GM12878 (cell line): ENCODE data around the gene ROR2. TPM values are rescaled to one million over a fixed set of nuclear protein-coding genes. Genes with fewer than 3 reads are reported as not detected.
"Not testable (repeated sequence)": the region's sequence is repeated elsewhere in the genome, so short reads cannot be mapped to it uniquely, and the experiment has no call there.

Experiments
- ATAC-seq: fragments of 200-7000 bp; cut with Tn5 transposase; 3 replicates; pipeline ENCODE4 v1.9.1; 2020; ENCODE audit warnings: mild to moderate bottlenecking, moderate library complexity
- BruUV-seq: library from RNA; stranded (reverse); fragments of 400-500 nt; replicated peaks from 2 replicates; lab custom pipeline; 2021; lab: Mats Ljungman, UMichigan
- CTCF ChIA-PET: fragments of 300-600 bp; sonication (Branson Sonifier 250); formaldehyde crosslinking; extraction: SDS; loops from one replicate; lab custom pipeline; 2021; ENCODE audit warnings: inconsistent platforms; lab: Yijun Ruan, JAX
- POLR2A ChIA-PET: fragments of 350-600 bp; formaldehyde crosslinking; extraction: SDS; loops from one replicate; lab custom pipeline; 2021; ENCODE audit warnings: inconsistent platforms; lab: Charles Lee
- RAD21 ChIA-PET: fragments of 300-600 bp; sonication (Branson Sonifier 250); formaldehyde crosslinking; loops from one replicate; lab custom pipeline; 2023; ENCODE audit warnings: antibody characterized with exemption; ENCODE audit not compliant: unreplicated experiment; lab: Charles Lee
- SMC1A ChIA-PET: fragments of 300-600 bp; sonication (Branson Sonifier 250); formaldehyde crosslinking; loops from one replicate; lab custom pipeline; 2023; ENCODE audit not compliant: unreplicated experiment, uncharacterized antibody; lab: Charles Lee
- DNase-seq: peaks from one replicate; pipeline ENCODE4 v3.0.0-alpha.2; 2011; ENCODE audit warnings: low read depth, low spot score
- FAIRE-seq: peaks from 3 replicates; lab custom pipeline; 2011; peaks lifted over from hg19 to GRCh38; lab: Jason Lieb, UNC
- H2AFZ ChIP-seq: 2 replicates; pipeline ENCODE4 v1.6.0; 2011; ENCODE audit warnings: low read depth, low read length, control low read depth; ENCODE audit not compliant: control insufficient read depth
- H3K27ac ChIP-seq: 2 replicates; pipeline ENCODE4 v1.5.1; 2011; ENCODE audit warnings: control low read depth; ENCODE audit not compliant: control insufficient read depth, insufficient read depth
- H3K27me3 ChIP-seq, 2 experiments: replicated peaks in 1 of 2; 2 replicates each; pipeline versions ENCODE4 v1.6.0 to v1.6.1; 2011; ENCODE audit warnings: low read length in 1 of 2; ENCODE audit not compliant: control insufficient read depth in 2 of 2, insufficient read depth in 2 of 2
- H3K36me3 ChIP-seq, 2 experiments: 2 replicates each; pipeline ENCODE4 v1.5.1; 2011; ENCODE audit warnings: low read length in 1 of 2; ENCODE audit not compliant: control insufficient read depth in 2 of 2, insufficient read depth in 2 of 2
- H3K4me1 ChIP-seq: 2 replicates; pipeline ENCODE4 v1.6.1; 2011; ENCODE audit warnings: mild to moderate bottlenecking, low read length, moderate library complexity, mixed read lengths; ENCODE audit not compliant: control insufficient read depth, insufficient read depth
- H3K4me2 ChIP-seq: 2 replicates; pipeline ENCODE4 v1.6.0; 2011; ENCODE audit warnings: control low read depth; ENCODE audit not compliant: control insufficient read depth, insufficient read depth
- H3K4me3 ChIP-seq: fragments of 200-600 bp; sonication (generic); 2 replicates; pipeline ENCODE4 v1.5.1; 2016
- H3K79me2 ChIP-seq: 2 replicates; pipeline ENCODE4 v1.6.0; 2011; ENCODE audit warnings: low read length; ENCODE audit not compliant: control insufficient read depth, insufficient read depth
- H3K9ac ChIP-seq: 2 replicates; pipeline ENCODE4 v1.8.0; 2011; ENCODE audit warnings: low read length, control low read depth, mixed read lengths; ENCODE audit not compliant: control insufficient read depth, insufficient read depth
- H3K9me3 ChIP-seq: replicated peaks from 3 replicates; pipeline ENCODE4 v1.5.1; 2011; ENCODE audit warnings: mild to moderate bottlenecking, low read length; ENCODE audit not compliant: control insufficient read depth, insufficient read depth
- H4K20me1 ChIP-seq: 2 replicates; pipeline ENCODE4 v1.6.0; 2011; ENCODE audit not compliant: control insufficient read depth, insufficient read depth
- BRCA1 ChIP-seq: IDR thresholded peaks from 2 replicates; pipeline ENCODE4 v1.6.1; 2011; ENCODE audit warnings: low read depth, low read length, improper control_type of control experiment
- CEBPZ ChIP-seq: fragments of 150-350 bp; IDR thresholded peaks from 2 replicates; pipeline ENCODE4 v1.6.1; 2016; ENCODE audit warnings: low read depth, low read length
- ESRRA ChIP-seq: IDR thresholded peaks from 2 replicates; pipeline ENCODE4 v1.6.1; 2012; ENCODE audit warnings: mild to moderate bottlenecking, low read length, improper control_type of control experiment
- NFXL1 ChIP-seq: fragments of 450-650 bp; IDR thresholded peaks from 2 replicates; pipeline ENCODE4 v1.6.1; 2017; ENCODE audit warnings: antibody characterized with exemption, mild to moderate bottlenecking, borderline replicate concordance
- PML ChIP-seq: IDR thresholded peaks from 2 replicates; pipeline ENCODE4 v1.6.1; 2012; ENCODE audit warnings: low read length, inconsistent platforms
- RAD21 ChIP-seq: IDR thresholded peaks from 2 replicates; pipeline ENCODE4 v1.6.1; 2011; ENCODE audit warnings: mild to moderate bottlenecking, low read depth, low read length, moderate library complexity; ENCODE audit not compliant: insufficient read depth
- SUPT20H ChIP-seq: IDR thresholded peaks from 2 replicates; pipeline ENCODE4 v1.6.1; 2011; ENCODE audit warnings: low read depth, mild to moderate bottlenecking, low read length, moderate library complexity, borderline replicate concordance; ENCODE audit not compliant: control insufficient read depth
- WGBS: methylation state at CpG from one replicate; pipeline ENCODE4 v1.1.6; 2016; ENCODE audit warnings: low lambda C conversion rate; ENCODE audit not compliant: insufficient replicate concordance, insufficient coverage; ENCODE audit errors: missing lambda C conversion rate; 5-methylcytosine and 5-hydroxymethylcytosine counted together
- in situ Hi-C: fragments of 300-500 bp; cut with MboI; formaldehyde crosslinking; loops from 9 replicates; pipeline ENCODE4 v1.14.3; 2018; ENCODE audit warnings: mixed read lengths
- intact Hi-C: fragments of 100-400 bp; cut with micrococcal nuclease; formaldehyde crosslinking; loops from one replicate; pipeline ENCODE4 v1.14.2; 2022; ENCODE audit not compliant: unreplicated experiment
- polyA plus RNA-seq, 11 experiments: library from polyadenylated mRNA; depleted of rRNA in 4 of 11; unstranded in 6 of 11; stranded (reverse) in 5 of 11; fragments of >200 nt; fragmentation: Nextera tagmentation in 4 of 11; fragmentation: Illumina TruSeq in 1 of 11; extraction: Ambion mirVana in 4 of 11; extraction: Trizol in 1 of 11; gene quantifications; 1 replicate in 1 of 11; 2 replicates in 10 of 11; pipeline versions ENCODE4 v1.2.1 to v1.2.3, GENCODE V29; 2011 to 2016; ENCODE audit warnings: inconsistent platforms in 2 of 11, missing spikeins in 2 of 11, low read depth in 1 of 11
- total RNA-seq, 4 experiments: library from RNA; depleted of rRNA in 3 of 4; stranded (reverse); fragments of >200 nt in 3 of 4; fragmentation: Illumina TruSeq in 1 of 4; extraction: Trizol in 1 of 4; gene quantifications; 2 replicates each; pipeline versions ENCODE4 v1.2.1 to v1.2.3, GENCODE V29; 2013 to 2021

ROR2 gene
- total and polyA plus RNA-seq, 10 of the 15 experiments (the other 5 are each of a cell fraction or from before 2014, with no cell fraction given) = 0.03 to 0.05 TPM; not detected in 8

GRCh38 chr9:91978740-91979414 lies 28.8 kb upstream of the ROR2 start (continued):
- TF ChIP-seq NFXL1 (no peak), CEBPZ (no peak), SUPT20H (no peak), RAD21 (peak; percentile 30), PML (no peak), ESRRA (no peak), BRCA1 (no peak)

GRCh38 chr9:91975254-91975653 lies 25.2 kb upstream of the ROR2 start:
- FAIRE-seq, H3K4me2 ChIP-seq, H3K36me3 ChIP-seq, H2AFZ ChIP-seq, H3K9ac ChIP-seq, H3K9me3 ChIP-seq, H3K4me3 ChIP-seq, RAD21 ChIA-PET, SMC1A ChIA-PET, intact Hi-C loops, BruUV-seq, H3K27ac ChIP-seq, ATAC-seq, H4K20me1 ChIP-seq, in situ Hi-C loops, H3K27me3 ChIP-seq, POLR2A ChIA-PET, H3K79me2 ChIP-seq, H3K4me1 ChIP-seq, DNase-seq: not testable (repeated sequence)
- 22% methylated on average over 2 of the region's 2 CpGs for WGBS
- CTCF ChIA-PET = interaction anchor here (1.2 kb wide), 1 partner anchor 21 kb away, joined by 3 read pairs; no protein-coding TSS in a partner anchor
